ENCODE data around the gene RPL3.

RPL3 gene

DNA sequence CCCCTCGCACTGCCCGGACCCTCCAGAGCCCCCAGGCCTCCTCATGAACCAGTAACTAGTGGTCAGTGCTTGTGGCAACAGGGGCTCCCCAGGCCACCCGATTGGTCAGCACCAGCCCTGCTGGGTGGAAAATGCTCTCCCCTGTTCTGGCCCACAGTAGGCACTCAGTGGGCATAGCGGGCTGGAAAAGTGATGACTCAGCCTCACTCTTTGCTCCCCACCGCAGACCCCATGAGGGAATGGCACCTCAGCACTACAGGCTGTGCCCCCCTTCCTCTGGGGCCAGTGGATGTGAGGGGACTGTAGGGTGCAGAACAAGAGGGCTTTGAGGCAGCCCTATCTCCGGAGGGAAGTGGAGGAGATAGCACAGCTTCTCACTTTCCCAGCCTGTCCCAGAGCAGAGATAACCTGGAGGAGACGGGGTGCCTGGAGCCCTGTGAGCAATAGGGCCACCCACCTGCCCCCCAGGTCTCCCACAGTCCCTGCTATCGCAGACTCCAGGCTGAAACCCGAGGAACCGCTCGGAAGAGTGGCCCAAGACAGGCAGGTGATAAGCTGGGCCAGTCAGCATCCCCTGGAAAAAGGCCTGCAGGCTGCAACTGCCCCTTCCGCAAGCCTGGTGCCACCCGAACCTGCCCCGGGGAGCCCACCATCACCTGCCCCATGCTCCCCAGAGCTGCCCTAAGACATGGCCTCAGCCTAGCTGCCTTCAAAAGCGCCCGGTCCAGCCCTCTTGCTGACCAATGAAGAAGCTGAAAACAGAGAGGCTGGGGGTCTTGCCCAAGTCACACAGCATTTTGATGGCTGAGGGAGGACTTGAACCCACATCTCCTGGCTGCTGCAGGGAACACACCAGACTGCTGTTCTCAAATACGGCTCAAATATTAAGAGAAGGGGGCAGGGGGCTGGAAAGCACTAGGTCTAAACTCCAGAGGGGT is 45.2 kb downstream of the RPL3 start:
- TF ChIP-seq ZNF274 (IDR thresholded peaks at IDR 0.05; ENCODE audit: low read depth, low read length), result no peak
- no peak for TF ChIP-seq YY1 (IDR thresholded peaks at IDR 0.05; ENCODE audit: insufficient read depth, insufficient read length)
- TF ChIP-seq SUZ12 (IDR thresholded peaks at IDR 0.05; ENCODE audit: extremely low read depth, insufficient read depth, insufficient read length), result no peak
- no peak overlapping the region for H3K4me3 ChIP-seq (ENCODE audit: insufficient read length, low read depth)
- no peak for DNase-seq (ENCODE audit: low read depth, low spot score)
- H3K4me1 ChIP-seq (ENCODE audit: insufficient read depth, insufficient read length), result peaks cover 19% of the 10 kb centered on the region
- H3K9me3 ChIP-seq (ENCODE audit: insufficient read depth, low read length), result peaks cover 8% of the 10 kb centered on the region; the same call in 1 of the 2 replicates
- no peaks in the 10 kb centered on the region for H3K36me3 ChIP-seq (ENCODE audit: insufficient read depth, insufficient read length, low read length)
- H3K27me3 ChIP-seq (ENCODE audit: insufficient read depth, insufficient read length), result no peaks in the 10 kb centered on the region
- H3K9ac ChIP-seq (ENCODE audit: insufficient read length, low read depth), result no peak overlapping the region

DNA sequence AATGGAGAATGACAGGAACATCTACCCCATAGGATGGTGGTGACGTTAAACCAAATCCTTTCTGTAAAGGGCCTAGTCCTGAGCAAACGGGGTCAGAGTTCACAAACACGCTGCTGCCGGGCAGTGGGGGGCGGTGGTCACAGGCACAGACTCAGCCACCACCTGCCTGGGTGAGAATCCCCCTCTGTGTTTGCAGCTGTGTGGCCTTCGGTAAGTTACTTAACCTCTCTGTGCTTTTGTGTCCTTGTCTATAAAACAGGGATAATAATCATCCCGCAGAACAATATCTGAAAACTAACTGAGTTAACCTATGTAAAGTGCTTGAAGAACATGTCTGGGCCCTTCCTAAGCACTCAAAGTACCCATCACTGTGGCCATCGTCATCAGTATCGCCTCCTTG is 48.6 kb downstream of the RPL3 start:
- Histone ChIP-seq H3K4me3 (ENCODE audit: insufficient read length, low read depth) (no peak overlapping the region), H3K9me3 (ENCODE audit: insufficient read depth, low read length) (no peaks in the 10 kb centered on the region), H3K36me3 (ENCODE audit: insufficient read depth, insufficient read length, low read length) (no peaks in the 10 kb centered on the region), H3K4me1 (ENCODE audit: insufficient read depth, insufficient read length) (peaks cover 12% of the 10 kb centered on the region), H3K9ac (ENCODE audit: insufficient read length, low read depth) (no peak overlapping the region), H3K27me3 (ENCODE audit: insufficient read depth, insufficient read length) (no peaks in the 10 kb centered on the region)
- DNase-seq (ENCODE audit: low read depth, low spot score), result no peak
- no peak for TF ChIP-seq ZNF274 (IDR thresholded peaks at IDR 0.05; ENCODE audit: low read depth, low read length)
- TF ChIP-seq SUZ12 (IDR thresholded peaks at IDR 0.05; ENCODE audit: extremely low read depth, insufficient read depth, insufficient read length), result no peak
- TF ChIP-seq YY1 (IDR thresholded peaks at IDR 0.05; ENCODE audit: insufficient read depth, insufficient read length), result no peak

DNA sequence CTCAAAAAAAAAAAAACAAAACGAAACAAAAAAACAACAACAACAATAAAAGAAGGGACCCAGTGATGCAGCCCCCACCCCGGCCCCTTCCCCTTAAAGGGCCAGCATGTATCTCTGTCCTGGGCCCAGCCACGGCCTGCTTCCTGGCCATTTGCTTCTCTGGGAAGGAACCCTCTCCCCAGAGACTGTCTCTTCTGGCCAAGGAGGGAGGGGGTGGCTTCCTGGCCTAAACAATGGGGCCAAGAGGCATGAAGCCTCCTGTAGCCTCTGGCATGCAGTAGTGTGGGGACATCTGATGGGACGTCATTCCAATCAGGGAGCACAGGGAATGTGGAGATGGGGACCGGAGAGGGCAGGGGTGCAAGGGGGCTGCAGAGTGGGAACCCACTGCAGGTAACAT is 49.1 kb downstream of the RPL3 start:
- H3K4me1 ChIP-seq (ENCODE audit: insufficient read depth, insufficient read length), result peaks cover 9% of the 10 kb centered on the region
- H3K9me3 ChIP-seq (ENCODE audit: insufficient read depth, low read length), result no peaks in the 10 kb centered on the region
- H3K36me3 ChIP-seq (ENCODE audit: insufficient read depth, insufficient read length, low read length), result no peaks in the 10 kb centered on the region
- no peak overlapping the region for H3K4me3 ChIP-seq (ENCODE audit: insufficient read length, low read depth)
- no peak overlapping the region for H3K9ac ChIP-seq (ENCODE audit: insufficient read length, low read depth)
- H3K27me3 ChIP-seq (ENCODE audit: insufficient read depth, insufficient read length), result no peaks in the 10 kb centered on the region
- TF ChIP-seq SUZ12 (IDR thresholded peaks at IDR 0.05; ENCODE audit: extremely low read depth, insufficient read depth, insufficient read length), result no peak
- DNase-seq (ENCODE audit: low read depth, low spot score), result no peak

DNA sequence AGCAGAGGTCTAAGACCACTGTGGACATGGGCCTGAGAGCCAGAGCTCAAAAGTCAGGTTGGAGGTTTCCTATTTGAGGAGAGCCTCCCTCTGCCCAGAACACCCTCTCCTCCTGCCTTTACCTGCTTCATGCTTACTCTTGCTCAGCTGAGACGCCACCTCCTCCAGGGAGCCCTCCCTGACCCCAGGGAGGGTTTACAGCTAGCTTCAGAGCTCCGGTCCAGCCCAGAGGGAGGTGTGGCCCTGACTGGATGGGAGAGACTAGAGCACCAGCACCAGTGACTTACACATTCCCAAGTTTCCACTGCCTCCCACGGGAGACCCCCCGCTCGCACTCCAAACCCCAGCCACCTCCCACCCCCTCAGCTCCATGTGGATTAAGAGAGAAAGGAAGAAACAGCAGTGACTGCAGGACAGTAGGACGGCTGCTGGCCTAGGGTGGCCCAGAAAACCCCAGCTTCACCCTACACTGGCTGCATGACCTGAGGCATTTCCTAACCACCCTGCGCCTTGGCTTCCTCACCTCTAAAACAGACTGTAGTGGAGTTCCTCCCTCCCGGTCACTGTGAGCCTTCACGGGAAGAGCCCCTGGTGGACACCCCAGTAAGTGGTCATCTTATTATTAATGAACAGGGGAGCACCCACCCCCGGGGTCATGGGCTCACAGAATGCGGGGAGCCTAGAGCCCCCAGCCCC is 50.2 kb downstream of the RPL3 start:
- no peak for DNase-seq (ENCODE audit: low read depth, low spot score)
- Histone ChIP-seq H3K27me3 (ENCODE audit: insufficient read depth, insufficient read length) (no peaks in the 10 kb centered on the region), H3K9me3 (ENCODE audit: insufficient read depth, low read length) (no peaks in the 10 kb centered on the region), H3K9ac (ENCODE audit: insufficient read length, low read depth) (peak overlapping the region; percentile 32), H3K36me3 (ENCODE audit: insufficient read depth, insufficient read length, low read length) (no peaks in the 10 kb centered on the region), H3K4me3 (ENCODE audit: insufficient read length, low read depth) (no peak overlapping the region), H3K4me1 (ENCODE audit: insufficient read depth, insufficient read length) (peaks cover 9% of the 10 kb centered on the region)
- TF ChIP-seq ZNF274 (IDR thresholded peaks at IDR 0.05; ENCODE audit: low read depth, low read length), result no peak
- no peak for TF ChIP-seq SUZ12 (IDR thresholded peaks at IDR 0.05; ENCODE audit: extremely low read depth, insufficient read depth, insufficient read length)
- TF ChIP-seq YY1 (IDR thresholded peaks at IDR 0.05; ENCODE audit: insufficient read depth, insufficient read length), result no peak

DNA sequence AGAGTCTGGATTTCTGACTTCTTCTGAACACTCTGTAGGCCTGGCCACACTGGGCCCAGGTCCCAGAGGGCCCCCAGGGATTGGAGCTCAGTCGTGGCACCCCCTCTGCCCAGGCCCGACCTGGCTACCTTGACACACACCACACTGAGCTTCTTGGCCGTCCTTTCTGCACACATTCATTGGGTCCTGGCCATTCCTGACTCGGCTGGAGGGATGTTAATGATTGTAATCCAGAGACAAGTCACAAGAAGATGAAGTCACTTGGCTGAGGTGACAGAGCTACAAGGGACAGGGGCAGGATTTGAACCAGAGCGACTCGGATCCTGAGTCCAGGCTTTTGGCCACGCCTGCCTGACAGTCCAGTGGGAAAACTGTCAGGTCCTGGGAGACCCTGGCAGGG is 50.8 kb downstream of the RPL3 start:
- Histone ChIP-seq H3K9me3 (ENCODE audit: insufficient read depth, low read length) (no peaks in the 10 kb centered on the region), H3K27me3 (ENCODE audit: insufficient read depth, insufficient read length) (no peaks in the 10 kb centered on the region), H3K4me3 (ENCODE audit: insufficient read length, low read depth) (no peak overlapping the region), H3K9ac (ENCODE audit: insufficient read length, low read depth) (no peak overlapping the region), H3K4me1 (ENCODE audit: insufficient read depth, insufficient read length) (peaks cover 9% of the 10 kb centered on the region), H3K36me3 (ENCODE audit: insufficient read depth, insufficient read length, low read length) (no peaks in the 10 kb centered on the region)
- no peak for TF ChIP-seq ZNF274 (IDR thresholded peaks at IDR 0.05; ENCODE audit: low read depth, low read length)
- TF ChIP-seq YY1 (IDR thresholded peaks at IDR 0.05; ENCODE audit: insufficient read depth, insufficient read length), result no peak
- no peak for TF ChIP-seq SUZ12 (IDR thresholded peaks at IDR 0.05; ENCODE audit: extremely low read depth, insufficient read depth, insufficient read length)
- no peak for DNase-seq (ENCODE audit: low read depth, low spot score)

DNA sequence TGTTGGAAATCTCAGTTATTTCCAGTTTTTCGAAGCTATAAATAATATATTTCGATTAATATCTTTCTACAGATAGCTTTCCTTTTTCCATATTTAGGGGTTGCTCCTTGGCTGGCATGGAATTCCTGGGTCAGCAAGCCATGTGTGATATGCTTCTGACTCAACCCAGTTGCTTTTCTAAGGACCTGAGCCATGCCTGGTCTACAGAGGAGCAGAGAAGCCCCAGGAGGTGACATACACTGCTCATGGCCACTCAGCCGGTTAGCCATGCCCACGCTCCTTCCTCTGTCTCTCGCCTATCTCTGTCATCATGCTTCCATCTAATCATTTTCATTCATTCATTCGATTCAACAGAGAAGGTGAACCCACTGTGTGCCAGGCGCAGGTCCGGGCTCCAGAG is 51.4 kb downstream of the RPL3 start:
- Histone ChIP-seq H3K9me3 (ENCODE audit: insufficient read depth, low read length) (no peaks in the 10 kb centered on the region), H3K4me3 (ENCODE audit: insufficient read length, low read depth) (no peak overlapping the region), H3K9ac (ENCODE audit: insufficient read length, low read depth) (no peak overlapping the region), H3K36me3 (ENCODE audit: insufficient read depth, insufficient read length, low read length) (no peaks in the 10 kb centered on the region), H3K4me1 (ENCODE audit: insufficient read depth, insufficient read length) (peaks cover 9% of the 10 kb centered on the region), H3K27me3 (ENCODE audit: insufficient read depth, insufficient read length) (no peaks in the 10 kb centered on the region)
- no peak for DNase-seq (ENCODE audit: low read depth, low spot score)
- no peak for TF ChIP-seq SUZ12 (IDR thresholded peaks at IDR 0.05; ENCODE audit: extremely low read depth, insufficient read depth, insufficient read length)
- no peak for TF ChIP-seq ZNF274 (IDR thresholded peaks at IDR 0.05; ENCODE audit: low read depth, low read length)
- no peak for TF ChIP-seq YY1 (IDR thresholded peaks at IDR 0.05; ENCODE audit: insufficient read depth, insufficient read length)

DNA sequence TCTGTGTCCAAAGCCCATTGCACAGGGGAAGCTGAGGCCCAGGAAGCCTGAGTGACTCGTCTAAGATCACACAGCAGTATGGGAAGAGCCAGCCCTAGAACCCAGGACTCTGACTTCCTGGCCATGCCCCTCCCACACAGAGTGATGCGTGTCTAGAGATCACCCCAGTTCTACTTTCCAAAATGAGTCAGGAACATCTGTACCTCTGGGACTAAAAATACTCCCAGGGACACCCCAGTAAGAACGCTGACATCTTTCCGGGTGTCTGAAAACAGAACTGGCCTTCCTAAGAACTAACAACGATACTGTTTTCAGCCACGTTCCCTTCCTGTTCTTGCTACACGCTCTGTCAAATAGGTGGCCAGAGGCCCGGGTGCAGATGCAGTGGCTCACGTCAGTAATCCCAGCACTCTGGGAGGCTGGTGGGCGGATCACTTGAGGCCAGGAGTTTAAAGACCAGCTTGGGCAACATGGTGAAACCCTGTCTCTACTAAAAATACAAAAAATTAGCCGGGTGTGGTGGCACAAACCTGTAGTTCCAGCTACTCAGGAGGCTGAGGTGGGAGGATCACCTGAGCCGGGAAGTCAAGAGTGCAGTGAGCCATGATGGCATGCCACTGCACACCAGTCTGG is 52.9 kb downstream of the RPL3 start:
- Histone ChIP-seq H3K9me3 (ENCODE audit: insufficient read depth, low read length) (peaks cover 4% of the 10 kb centered on the region; the same call in 1 of the 2 replicates), H3K4me1 (ENCODE audit: insufficient read depth, insufficient read length) (peaks cover 9% of the 10 kb centered on the region), H3K4me3 (ENCODE audit: insufficient read length, low read depth) (no peak overlapping the region), H3K36me3 (ENCODE audit: insufficient read depth, insufficient read length, low read length) (no peaks in the 10 kb centered on the region), H3K9ac (ENCODE audit: insufficient read length, low read depth) (no peak overlapping the region), H3K27me3 (ENCODE audit: insufficient read depth, insufficient read length) (no peaks in the 10 kb centered on the region)
- DNase-seq (ENCODE audit: low read depth, low spot score), result no peak
- TF ChIP-seq YY1 (IDR thresholded peaks at IDR 0.05; ENCODE audit: insufficient read depth, insufficient read length) (no peak), ZNF274 (IDR thresholded peaks at IDR 0.05; ENCODE audit: low read depth, low read length) (no peak), SUZ12 (IDR thresholded peaks at IDR 0.05; ENCODE audit: extremely low read depth, insufficient read depth, insufficient read length) (no peak)

All from NT2/D1 (cell line).